Cardiac septum (tissue), 1 donor: ENCODE data around the gene AKT2. TPM values are rescaled to one million over a fixed set of nuclear protein-coding genes. Genes with fewer than 3 reads are reported as not detected.

Experiments
- DNase-seq: peaks from one replicate; pipeline ENCODE4 v3.0.0-alpha.2; 2020; ENCODE audit warnings: low spot score
- intact Hi-C: fragments of 100-400 bp; cut with DNase I; formaldehyde crosslinking; loops from one replicate; pipeline ENCODE4 v1.14.0; 2022
- total RNA-seq: library from RNA; stranded (reverse); fragmentation: NEBNext Ultra II Directional; extraction: Animal tissue kit (Norgen Biotek cat#: 25700); gene quantifications from one replicate; pipeline ENCODE4 v1.2.1, GENCODE V29; 2021
- donor health status: DM: no; HTN: no; CAD: no.

AKT2 gene
- total RNA-seq, 1 donor from 2014 or later: 116 TPM

GRCh38 chr19:40278361-40279035, 6.6 kb downstream of the AKT2 start:
- intact Hi-C loops: no loop called here
- DNase-seq: no peak

GRCh38 chr19:40277356-40278059, 7.6 kb downstream of the AKT2 start:
- intact Hi-C loops: no loop called here
- DNase-seq: no peak

GRCh38 chr19:40274585-40275544, 10.3 kb downstream of the AKT2 start:
- intact Hi-C loops: no loop called here
- DNase-seq: no peak

- intact Hi-C loops: no loop called here
- DNase-seq: no peak
These were observed 11.4 kb downstream of the AKT2 start for GRCh38 chr19:40273469-40274360.

- intact Hi-C loops: no loop called here
- no peak for DNase-seq
These were observed 12.9 kb downstream of the AKT2 start for GRCh38 chr19:40272261-40272660.

GRCh38 chr19:40271706-40272105, 13.4 kb downstream of the AKT2 start:
- DNase-seq: no peak
- intact Hi-C loops: no loop called here

GRCh38 chr19:40270362-40271089, 14.6 kb downstream of the AKT2 start:
- intact Hi-C loops: no loop called here
- DNase-seq: no peak

- DNase-seq: no peak
- intact Hi-C loops: no loop called here
These were observed 15.8 kb downstream of the AKT2 start for GRCh38 chr19:40269216-40269940.

- intact Hi-C loops: no loop called here
- no peak for DNase-seq
These were observed 17.5 kb downstream of the AKT2 start for GRCh38 chr19:40267601-40267997.

- intact Hi-C loops: no loop called here
- no peak for DNase-seq
These were observed 18.1 kb downstream of the AKT2 start for GRCh38 chr19:40266912-40267600.

- intact Hi-C loops: no loop called here
- peak; percentile 85 for DNase-seq
These were observed 19.0 kb downstream of the AKT2 start for GRCh38 chr19:40266119-40266518.

GRCh38 chr19:40265763-40266099, 19.4 kb downstream of the AKT2 start:
- DNase-seq: no peak
- intact Hi-C loops: no loop called here

- intact Hi-C loops: no loop called here
- DNase-seq: no peak
These were observed 19.9 kb downstream of the AKT2 start for GRCh38 chr19:40265055-40265762.

- no peak for DNase-seq
- intact Hi-C loops: no loop called here
These were observed 20.7 kb downstream of the AKT2 start for GRCh38 chr19:40264314-40265054.

GRCh38 chr19:40263440-40264313, 21.5 kb downstream of the AKT2 start:
- intact Hi-C loops: no loop called here
- no peak for DNase-seq
